HEK293 (cell line): ENCODE results near the gene XPR1.
A peak's percentile ranks its signal among the peaks of the same experiment; 100 is the strongest.

ENCODE experiments used
- CTCF ChIA-PET: fragments of 350-600 bp; formaldehyde crosslinking; extraction: SDS; loops from one replicate; lab custom pipeline; 2021; ENCODE audit warnings: antibody characterized with exemption; lab: Yijun Ruan, JAX
- POLR2A ChIA-PET: fragments of 300-600 bp; formaldehyde crosslinking; extraction: SDS; loops from one replicate; lab custom pipeline; 2020; ENCODE audit warnings: antibody characterized with exemption, inconsistent platforms; lab: Yijun Ruan, JAX
- H3K27ac ChIP-seq: fragments of 200-500 bp; sonication (Bioruptor generic); 2 replicates; pipeline ENCODE4 v1.5.1; 2014; ENCODE audit warnings: low read depth, low read length, control low read depth, inconsistent platforms; ENCODE audit errors: extremely low read depth
- H3K36me3 ChIP-seq, 2 experiments: fragments of 200-500 bp in 1 of 2; sonication (Bioruptor generic) in 1 of 2; 1 replicate in 1 of 2; 2 replicates in 1 of 2; pipeline ENCODE4 v1.5.1; 2014 to 2017; ENCODE audit warnings: inconsistent platforms in 2 of 2, low read length in 2 of 2; ENCODE audit not compliant: control insufficient read depth in 2 of 2, insufficient read depth in 1 of 2
- H3K4me1 ChIP-seq: fragments of 200-500 bp; sonication (Bioruptor generic); 2 replicates; pipeline ENCODE4 v1.5.1; 2014; ENCODE audit warnings: mild to moderate bottlenecking, low read length, inconsistent platforms; ENCODE audit not compliant: control insufficient read depth, insufficient read depth
- H3K4me3 ChIP-seq: 2 replicates; pipeline ENCODE4 v1.5.1; 2011; ENCODE audit warnings: low read depth, mild to moderate bottlenecking, control low read depth, low read length, moderate library complexity
- H3K9me3 ChIP-seq: fragments of 200-500 bp; sonication (Bioruptor generic); 2 replicates; pipeline ENCODE4 v1.5.1; 2014; ENCODE audit warnings: low read depth, low read length, inconsistent platforms; ENCODE audit not compliant: control insufficient read depth, insufficient read depth
- BCL11A ChIP-seq: fragments of 450-650 bp; formaldehyde crosslinking; IDR thresholded peaks from 2 replicates; pipeline ENCODE4 v1.5.1; 2016; ENCODE audit warnings: low read depth, missing biosample characterization, missing genetic modification characterization
- EGR2 ChIP-seq: fragments of 450-650 bp; formaldehyde crosslinking; IDR thresholded peaks from 2 replicates; pipeline ENCODE4 v1.5.1; 2016; ENCODE audit warnings: low read depth, missing biosample characterization, missing genetic modification characterization
- HIC1 ChIP-seq: fragments of 450-650 bp; formaldehyde crosslinking; IDR thresholded peaks from 2 replicates; pipeline ENCODE4 v1.5.1; 2016; ENCODE audit warnings: missing biosample characterization, missing genetic modification characterization
- MEIS1 ChIP-seq: sonication (generic); formaldehyde crosslinking; IDR thresholded peaks from 2 replicates; pipeline ENCODE4 v1.8.1; 2022; ENCODE audit warnings: missing genetic modification reagents, mild to moderate bottlenecking, borderline replicate concordance
- SCRT1 ChIP-seq: fragments of 450-650 bp; formaldehyde crosslinking; IDR thresholded peaks from 2 replicates; pipeline ENCODE4 v1.5.1; 2016; ENCODE audit warnings: missing biosample characterization, missing genetic modification characterization, borderline replicate concordance
- SCRT2 ChIP-seq: fragments of 450-650 bp; formaldehyde crosslinking; IDR thresholded peaks from 2 replicates; pipeline ENCODE4 v1.5.1; 2016; ENCODE audit warnings: missing biosample characterization, missing genetic modification characterization
- ZBTB1 ChIP-seq: fragments of 450-650 bp; formaldehyde crosslinking; IDR thresholded peaks from 2 replicates; pipeline ENCODE4 v1.5.1; 2016; ENCODE audit warnings: missing biosample characterization, missing genetic modification characterization
- ZBTB49 ChIP-seq: fragments of 450-650 bp; formaldehyde crosslinking; IDR thresholded peaks from 2 replicates; pipeline ENCODE4 v1.5.1; 2016; ENCODE audit warnings: missing biosample characterization, missing genetic modification characterization, low read depth
- ZNF121 ChIP-seq: fragments of 450-650 bp; formaldehyde crosslinking; IDR thresholded peaks from 2 replicates; pipeline ENCODE4 v1.5.1; 2016; ENCODE audit warnings: missing biosample characterization, missing genetic modification characterization
- ZNF132 ChIP-seq: fragments of 450-650 bp; formaldehyde crosslinking; IDR thresholded peaks from 2 replicates; pipeline ENCODE4 v1.5.1; 2017; ENCODE audit warnings: missing biosample characterization, missing genetic modification characterization, borderline replicate concordance
- ZNF140 ChIP-seq: fragments of 450-650 bp; formaldehyde crosslinking; IDR thresholded peaks from 2 replicates; pipeline ENCODE4 v1.5.1; 2016; ENCODE audit warnings: missing biosample characterization, missing genetic modification characterization
- ZNF202 ChIP-seq: fragments of 450-650 bp; formaldehyde crosslinking; IDR thresholded peaks from 2 replicates; pipeline ENCODE4 v1.5.1; 2016; ENCODE audit warnings: missing biosample characterization, missing genetic modification characterization, borderline replicate concordance
- ZNF214 ChIP-seq: fragments of 450-650 bp; formaldehyde crosslinking; IDR thresholded peaks from 2 replicates; pipeline ENCODE4 v1.5.1; 2017; ENCODE audit warnings: missing biosample characterization, mild to moderate bottlenecking, missing genetic modification characterization, borderline replicate concordance
- ZNF26 ChIP-seq: fragments of 450-650 bp; formaldehyde crosslinking; IDR thresholded peaks from 2 replicates; pipeline ENCODE4 v1.5.1; 2016; ENCODE audit warnings: missing biosample characterization, missing genetic modification characterization
- ZNF529 ChIP-seq: fragments of 450-650 bp; formaldehyde crosslinking; IDR thresholded peaks from 2 replicates; pipeline ENCODE4 v1.5.1; 2017; ENCODE audit warnings: missing genetic modification characterization, missing biosample characterization; ENCODE audit not compliant: insufficient replicate concordance
- ZNF621 ChIP-seq: fragments of 450-650 bp; formaldehyde crosslinking; IDR thresholded peaks from 2 replicates; pipeline ENCODE4 v1.5.1; 2017; ENCODE audit warnings: missing biosample characterization, missing genetic modification characterization
- ZSCAN23 ChIP-seq: fragments of 450-650 bp; formaldehyde crosslinking; IDR thresholded peaks from 2 replicates; pipeline ENCODE4 v1.5.1; 2016; ENCODE audit warnings: missing biosample characterization, missing genetic modification characterization
- ZSCAN5A ChIP-seq: fragments of 450-650 bp; formaldehyde crosslinking; IDR thresholded peaks from 2 replicates; pipeline ENCODE4 v1.5.1; 2016; ENCODE audit warnings: missing biosample characterization, missing genetic modification characterization

Gene XPR1

GRCh38 chr1:180646547-180646946, 14.7 kb downstream of the XPR1 start:
- no peaks in the 10 kb centered on the region for H3K36me3 ChIP-seq
- H3K4me3 ChIP-seq, result no peak overlapping the region
- TF ChIP-seq ZNF202 (tag by site-specific recombination), result no peak
- TF ChIP-seq ZNF132 (tag by site-specific recombination), result no peak
- TF ChIP-seq SCRT2 (tag by site-specific recombination), result peak; percentile 2; the same call in 1 of the 2 replicates
- TF ChIP-seq HIC1 (tag by site-specific recombination), result no peak
- peaks cover 11% of the 10 kb centered on the region for H3K4me1 ChIP-seq
- no peaks in the 10 kb centered on the region for H3K9me3 ChIP-seq
- ChIA-PET CTCF (no interaction called here), POLR2A (no interaction called here)
- H3K27ac ChIP-seq, result no peak overlapping the region

- TF ChIP-seq ZNF214 (tag by site-specific recombination), result no peak
- TF ChIP-seq ZBTB49 (tag by site-specific recombination), result no peak
- no peak for TF ChIP-seq EGR2 (tag by site-specific recombination)
- TF ChIP-seq MEIS1, result no peak
- no peak for TF ChIP-seq ZNF529 (tag by site-specific recombination)
- no peak for TF ChIP-seq BCL11A (tag by site-specific recombination)
- TF ChIP-seq, all 188 proteins: peak for 0
- ChIA-PET CTCF (interaction anchor here (0.5 to 1.2 kb wide), 2 partner anchors 210 to 632 kb away, joined by 4 to 6 read pairs; no protein-coding TSS in a partner anchor), POLR2A (no interaction called here)
- no peaks in the 10 kb centered on the region for H3K36me3 ChIP-seq
- H3K9me3 ChIP-seq, result no peaks in the 10 kb centered on the region
- H3K4me1 ChIP-seq, result no peaks in the 10 kb centered on the region
- H3K4me3 ChIP-seq, result no peak overlapping the region
- H3K27ac ChIP-seq, result no peak overlapping the region
These were observed 21.0 kb downstream of the XPR1 start for GRCh38 chr1:180652792-180653191.

- CTCF ChIA-PET, result interaction anchor here (0.5 to 0.6 kb wide), 2 partner anchors 8 to 768 kb away, joined by 3 read pairs; no protein-coding TSS in a partner anchor
- H3K4me3 ChIP-seq, result no peak overlapping the region
- no peaks in the 10 kb centered on the region for H3K4me1 ChIP-seq
- H3K9me3 ChIP-seq, result no peaks in the 10 kb centered on the region
- POLR2A ChIA-PET, result no interaction called here
- H3K27ac ChIP-seq, result no peak overlapping the region
- no peak for TF ChIP-seq SCRT1 (tag by site-specific recombination)
- TF ChIP-seq ZNF26 (tag by site-specific recombination), result no peak
- TF ChIP-seq ZSCAN23 (tag by site-specific recombination), result no peak
- TF ChIP-seq ZNF621 (tag by site-specific recombination), result no peak
- no peak for TF ChIP-seq ZNF140 (tag by site-specific recombination)
- no peak for TF ChIP-seq ZBTB1 (tag by site-specific recombination)
- TF ChIP-seq ZSCAN5A (tag by site-specific recombination), result no peak
- TF ChIP-seq ZNF121 (tag by site-specific recombination), result no peak
- TF ChIP-seq, all 188 proteins: peak for 0
- no peaks in the 10 kb centered on the region for H3K36me3 ChIP-seq
These were observed 30.9 kb downstream of the XPR1 start for GRCh38 chr1:180662709-180663108.
